B cell (primary cell): ENCODE measurements around the gene C1QA. TPM values are rescaled to one million over a fixed set of nuclear protein-coding genes. Genes with fewer than 3 reads are reported as not detected.

Experiments
- ATAC-seq: fragments of 200-7000 bp; cut with Tn5 transposase; one replicate; pipeline ENCODE4 v1.10.0; 2021; ENCODE audit warnings: low read depth, mild to moderate bottlenecking, moderate number of reproducible peaks, moderate library complexity
- CTCF ChIA-PET: fragments of 350-600 bp; sonication (Branson Sonifier 250); formaldehyde crosslinking; loops from one replicate; lab custom pipeline; 2021; ENCODE audit warnings: antibody characterized with exemption, inconsistent platforms; lab: Charles Lee
- POLR2A ChIA-PET: fragments of 350-600 bp; sonication (Branson Sonifier 250); formaldehyde crosslinking; loops from one replicate; lab custom pipeline; 2021; ENCODE audit warnings: antibody characterized with exemption; lab: Charles Lee
- DNase-seq: peaks from one replicate; pipeline ENCODE4 v3.0.0; 2013
- H2AFZ ChIP-seq: 2 replicates; pipeline ENCODE4 v1.6.1; 2012; ENCODE audit warnings: mild to moderate bottlenecking, low read depth, low read length; ENCODE audit not compliant: insufficient read depth, poor library complexity, severe bottlenecking
- H3K27ac ChIP-seq, 2 donors: 1 replicate in 1 of 2; 2 replicates in 1 of 2; pipeline ENCODE4 v1.5.1; 2012 to 2013; ENCODE audit warnings: low read length in 2 of 2, mild to moderate bottlenecking in 2 of 2, moderate library complexity in 1 of 2
- H3K27me3 ChIP-seq, 4 experiments: fragments of 200-600 bp in 1 of 4; sonication (generic) in 1 of 4; replicated peaks in 1 of 4; 1 replicate in 2 of 4; 2 replicates in 2 of 4; pipeline versions ENCODE4 v1.6.1 to v1.7.0; 2013 to 2016; ENCODE audit warnings: low read length in 3 of 4, mild to moderate bottlenecking in 2 of 4, mixed read lengths in 1 of 4, moderate library complexity in 1 of 4; ENCODE audit not compliant: insufficient read depth in 4 of 4, control insufficient read depth in 3 of 4; ENCODE audit errors: control extremely low read depth in 1 of 4
- H3K36me3 ChIP-seq, 2 experiments: replicated peaks in 1 of 2; 1 replicate in 1 of 2; 2 replicates in 1 of 2; pipeline versions ENCODE4 v1.6.1 to v1.7.1; 2013; ENCODE audit warnings: low read length in 1 of 2; ENCODE audit not compliant: insufficient read depth in 2 of 2, control insufficient read depth in 1 of 2; ENCODE audit errors: control extremely low read depth in 1 of 2, extremely low read depth in 1 of 2
- H3K4me1 ChIP-seq, 2 donors: fragments of 200-600 bp in 1 of 2; sonication (generic) in 1 of 2; 1 replicate in 1 of 2; 2 replicates in 1 of 2; pipeline versions ENCODE4 v1.5.1 to v1.6.1; 2013 to 2017; ENCODE audit warnings: low read length in 2 of 2; ENCODE audit not compliant: control insufficient read depth in 2 of 2, insufficient read depth in 2 of 2
- H3K4me2 ChIP-seq: replicated peaks from 2 replicates; pipeline ENCODE3; 2012; ENCODE audit warnings: mild to moderate bottlenecking, low read depth, low read length; ENCODE audit not compliant: poor library complexity, severe bottlenecking
- H3K4me3 ChIP-seq, 5 experiments: fragments of 200-600 bp in 1 of 5; sonication (generic) in 1 of 5; 1 replicate in 3 of 5; 2 replicates in 2 of 5; pipeline versions ENCODE4 v1.5.1 to v1.7.0; 2011 to 2016; ENCODE audit warnings: low read length in 4 of 5, mild to moderate bottlenecking in 4 of 5, low read depth in 2 of 5, control low read depth in 1 of 5, moderate library complexity in 1 of 5; ENCODE audit not compliant: insufficient read depth in 1 of 5; ENCODE audit errors: control extremely low read depth in 1 of 5, extremely low read depth in 1 of 5
- H3K79me2 ChIP-seq: fragments of 200-600 bp; sonication (generic); one replicate; pipeline ENCODE4 v1.6.0; 2016; ENCODE audit warnings: low read length; ENCODE audit not compliant: control insufficient read depth, insufficient read depth
- H3K9ac ChIP-seq: fragments of 200-600 bp; sonication (generic); 2 replicates; pipeline ENCODE4 v1.6.1; 2017; ENCODE audit warnings: mild to moderate bottlenecking, low read length, moderate library complexity
- H3K9me3 ChIP-seq, 3 donors: one replicate each; pipeline versions ENCODE4 v1.6.1 to v1.7.1; 2013; ENCODE audit warnings: low read length in 2 of 3; ENCODE audit not compliant: control insufficient read depth in 2 of 3, insufficient read depth in 1 of 3; ENCODE audit errors: control extremely low read depth in 1 of 3
- H4K20me1 ChIP-seq: 2 replicates; pipeline ENCODE4 v1.6.0; 2012; ENCODE audit warnings: mild to moderate bottlenecking, low read length; ENCODE audit not compliant: insufficient read depth, control insufficient read depth, poor library complexity, severe bottlenecking
- H3K27ac Mint-ChIP-seq: one replicate; pipeline ENCODE4 v1.8.0; 2021; ENCODE audit warnings: mixed read lengths
- H3K27me3 Mint-ChIP-seq: one replicate; pipeline ENCODE4 v1.8.0; 2021; ENCODE audit warnings: mixed read lengths
- H3K4me1 Mint-ChIP-seq: one replicate; pipeline ENCODE4 v1.8.0; 2021; ENCODE audit warnings: mixed read lengths
- H3K4me3 Mint-ChIP-seq: one replicate; pipeline ENCODE4 v1.8.0; 2021; ENCODE audit warnings: mixed read lengths
- H3K9me3 Mint-ChIP-seq: one replicate; pipeline ENCODE4 v1.8.0; 2022; ENCODE audit warnings: mixed read lengths; ENCODE audit not compliant: insufficient read depth
- CTCF ChIP-seq: fragments of 200-600 bp; IDR thresholded peaks from one replicate; pipeline ENCODE4 v1.8.0; 2022; ENCODE audit warnings: antibody characterized with exemption, mild to moderate bottlenecking
- EZH2 ChIP-seq: IDR thresholded peaks from 2 replicates; pipeline ENCODE4 v1.6.1; 2012; ENCODE audit warnings: borderline replicate concordance, low read depth, mild to moderate bottlenecking, moderate library complexity, low read length; ENCODE audit not compliant: insufficient read depth, poor library complexity, severe bottlenecking
- WGBS: methylation state at CpG from one replicate; pipeline ENCODE4 v1.1.5; 2013; ENCODE audit warnings: missing lambda C conversion rate; ENCODE audit not compliant: insufficient coverage; 5-methylcytosine and 5-hydroxymethylcytosine counted together
- intact Hi-C: fragments of 100-400 bp; cut with micrococcal nuclease; formaldehyde crosslinking; loops from one replicate; pipeline ENCODE4 v1.10.0; 2022
- polyA plus RNA-seq: library from polyadenylated mRNA; depleted of rRNA; stranded (reverse); fragments of >200 nt; gene quantifications from 2 replicates; pipeline ENCODE4 v1.2.3, GENCODE V29; 2012
- total RNA-seq, 2 donors: library from RNA; stranded (reverse); fragments of 120-200 nt in 1 of 2; gene quantifications; 1 replicate in 1 of 2; 2 replicates in 1 of 2; pipeline versions ENCODE4 v1.2.3 to v1.2.4, GENCODE V29; 2013 to 2022

The C1QA gene
- total and polyA plus RNA-seq, 2 donors (not counting 1 experiment from before 2014, with no cell fraction given), result 0.16 TPM; not detected in 1

DNA sequence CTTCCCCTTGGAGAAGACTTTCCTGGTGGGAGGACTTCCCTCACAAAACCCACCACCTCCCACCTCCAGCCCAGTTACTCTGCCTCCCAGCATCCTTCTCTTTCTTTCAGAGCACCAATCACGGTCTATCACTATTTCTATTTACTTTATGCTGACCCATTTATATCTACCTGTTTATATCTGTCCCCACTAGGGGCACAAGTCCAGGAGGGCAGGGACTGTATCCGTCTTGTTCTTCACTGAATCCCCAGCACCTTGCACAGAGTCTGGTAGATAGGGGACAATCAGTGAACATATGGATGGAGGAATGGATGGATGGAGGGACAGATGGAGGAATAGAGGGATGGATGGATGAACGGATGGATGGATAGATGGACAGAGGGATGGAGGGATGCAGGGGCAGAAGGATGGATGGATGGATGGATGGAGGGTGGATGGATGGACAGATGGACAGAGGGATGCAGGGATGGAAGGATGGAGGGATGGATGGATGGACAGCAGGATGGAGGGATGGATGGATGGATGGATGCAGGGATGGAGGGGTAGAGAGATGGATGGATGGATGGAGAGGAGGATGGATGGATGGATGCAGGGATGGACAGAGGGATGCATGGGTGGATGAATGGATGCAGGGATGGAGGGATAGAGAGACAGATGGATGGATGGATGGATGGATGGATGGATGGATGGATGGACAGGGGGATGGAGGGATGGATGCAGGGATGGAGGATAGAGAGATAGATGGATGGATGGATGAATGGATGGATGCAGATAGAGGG, 22.1 kb downstream of the C1QA start:
- intact Hi-C loops, result no loop called here
- 85% methylated on average over 2 of the region's 3 CpGs for WGBS
- POLR2A ChIA-PET, result no interaction called here

More for the DNA sequence above, 22.1 kb downstream of the C1QA start:
- Histone ChIP-seq H3K27ac (no peak overlapping the region), H3K9me3 (no peaks in the 10 kb centered on the region), H3K27me3 (no peaks in the 10 kb centered on the region), H3K36me3 (no peaks in the 10 kb centered on the region), H3K4me1 (no peaks in the 10 kb centered on the region), H3K4me3 (no peak overlapping the region), H2AFZ (no peak overlapping the region), H3K9ac (no peak overlapping the region), H3K4me2 (no peak overlapping the region), H4K20me1 (no peaks in the 10 kb centered on the region), H3K79me2 (no peaks in the 10 kb centered on the region)
- TF ChIP-seq EZH2 (no peak), CTCF (no peak)
- H3K4me3 Mint-ChIP-seq, result no peak overlapping the region
- H3K9me3 Mint-ChIP-seq, result no peaks in the 10 kb centered on the region
- DNase-seq (no peak), ATAC-seq (no peak)
- peaks cover 27% of the 10 kb centered on the region for H3K27me3 Mint-ChIP-seq
- H3K4me1 Mint-ChIP-seq, result no peaks in the 10 kb centered on the region
- H3K27ac Mint-ChIP-seq, result no peak overlapping the region
- CTCF ChIA-PET, result no interaction called here
